Mucosa of descending colon (tissue), 3 donors: ENCODE results near the gene EEF1G. TPM values are rescaled to one million over a fixed set of nuclear protein-coding genes. Genes with fewer than 3 reads are reported as not detected.

Experiments
- ATAC-seq: fragments of 200-7000 bp; cut with Tn5 transposase; one replicate; pipeline ENCODE4 v1.9.1; 2020; ENCODE audit warnings: mild to moderate bottlenecking, moderate library complexity
- DNase-seq, 3 donors: peaks; one replicate each; pipeline ENCODE4 v3.0.0-alpha.2; 2020
- H3K36me3 ChIP-seq: fragments of 200-600 bp; one replicate; pipeline ENCODE4 v1.8.0; 2021; ENCODE audit warnings: low read depth, mild to moderate bottlenecking
- H3K4me1 ChIP-seq: fragments of 200-600 bp; one replicate; pipeline ENCODE4 v1.8.0; 2021; ENCODE audit warnings: low read depth, mild to moderate bottlenecking
- H3K4me3 ChIP-seq: fragments of 200-600 bp; one replicate; pipeline ENCODE4 v1.8.0; 2021; ENCODE audit warnings: mild to moderate bottlenecking
- H3K9me3 ChIP-seq: fragments of 200-600 bp; one replicate; pipeline ENCODE4 v1.8.0; 2021; ENCODE audit warnings: mild to moderate bottlenecking
- CTCF ChIP-seq: fragments of 200-600 bp; IDR thresholded peaks from one replicate; pipeline ENCODE4 v1.8.0; 2022; ENCODE audit warnings: antibody characterized with exemption, mild to moderate bottlenecking
- intact Hi-C, 2 donors: fragments of 100-400 bp; cut with DNase I in 1 of 2; cut with micrococcal nuclease in 1 of 2; formaldehyde crosslinking; loops; one replicate each; pipeline versions ENCODE4 v1.11.0 to v1.11.1; 2022; cut with DNase I, micrococcal nuclease
- total RNA-seq, 3 donors: library from RNA; stranded (reverse); fragmentation: NEBNext Ultra II Directional in 2 of 3; extraction: Animal tissue kit (Norgen Biotek cat#: 25700) in 2 of 3; gene quantifications; one replicate each; pipeline versions ENCODE4 v1.2.1 to v1.2.4, GENCODE V29; 2021 to 2023
- donor health status: DM: no; HTN: no; CAD: no; lungs with moderate emphysema.
- donor health status: DM: no; HTN: no; CAD: no.
- donor health status: DM: no; HTN: yes; CAD: no.

EEF1G gene
- total RNA-seq, 3 donors from 2014 or later, result 1,059 to 1,365 (median 1,164) TPM

GRCh38 chr11:62556875-62557631, 16.6 kb downstream of the EEF1G start:
- Histone ChIP-seq H3K4me1 (peaks cover 73% of the 10 kb centered on the region), H3K4me3 (no peak overlapping the region), H3K9me3 (no peaks in the 10 kb centered on the region), H3K36me3 (peaks cover 4% of the 10 kb centered on the region)
- no peak for TF ChIP-seq CTCF
- ATAC-seq (no peak), DNase-seq (peak; percentile 54 to 68 (median 60))
- intact Hi-C loops, result loop anchor here in 1 of 2 donors (5.0 kb wide), 1 partner anchor 135 kb away; no protein-coding TSS in a partner anchor

GRCh38 chr11:62556108-62556874, 17.4 kb downstream of the EEF1G start:
- Histone ChIP-seq H3K4me3 (no peak overlapping the region), H3K4me1 (peaks cover 80% of the 10 kb centered on the region), H3K36me3 (peaks cover 4% of the 10 kb centered on the region), H3K9me3 (no peaks in the 10 kb centered on the region)
- peak; percentile 59 for ATAC-seq
- intact Hi-C loops, result loop anchor here in 1 of 2 donors (5.0 kb wide), 1 partner anchor 134 kb away; no protein-coding TSS in a partner anchor
- DNase-seq, result peak; percentile 87 to 95 (median 87)
- no peak for TF ChIP-seq CTCF

- no peak for TF ChIP-seq CTCF
- Histone ChIP-seq H3K4me1 (peaks cover 78% of the 10 kb centered on the region), H3K9me3 (no peaks in the 10 kb centered on the region), H3K4me3 (no peak overlapping the region), H3K36me3 (peaks cover 4% of the 10 kb centered on the region)
- intact Hi-C loops, result loop anchor here in 1 of 2 donors (5.0 kb wide), 1 partner anchor 133 kb away; no protein-coding TSS in a partner anchor
- peak in 2 of 3 donors; percentile 49 to 53 for DNase-seq
- ATAC-seq, result no peak
Observed at GRCh38 chr11:62555464-62556107, 18.1 kb downstream of the EEF1G start.

- DNase-seq, result peak in 2 of 3 donors; percentile 72 to 76
- Histone ChIP-seq H3K36me3 (peaks cover 4% of the 10 kb centered on the region), H3K4me1 (peaks cover 79% of the 10 kb centered on the region), H3K4me3 (no peak overlapping the region), H3K9me3 (no peaks in the 10 kb centered on the region)
- no peak for TF ChIP-seq CTCF
- intact Hi-C loops, result loop anchor here in 1 of 2 donors (5.0 kb wide), 1 partner anchor 132 kb away; no protein-coding TSS in a partner anchor
- peak; percentile 0 for ATAC-seq
Observed at GRCh38 chr11:62554387-62555167, 19.1 kb downstream of the EEF1G start.
